Forelimb muscle (tissue), 1 donor: ENCODE measurements around the gene TDRD7. TPM values are rescaled to one million over a fixed set of nuclear protein-coding genes. Genes with fewer than 3 reads are reported as not detected.

Experiments
- DNase-seq: peaks from one replicate; pipeline ENCODE4 v3.0.0-alpha.2; 2013; ENCODE audit warnings: low read depth
- polyA plus RNA-seq: library from polyadenylated mRNA; unstranded; fragments of 120-200 nt; gene quantifications from one replicate; pipeline ENCODE4 v1.2.1, GENCODE V29; 2013; ENCODE audit not compliant: insufficient read length

TDRD7 gene
- polyA plus RNA-seq, 1 donor = 4.4 TPM

DNA sequence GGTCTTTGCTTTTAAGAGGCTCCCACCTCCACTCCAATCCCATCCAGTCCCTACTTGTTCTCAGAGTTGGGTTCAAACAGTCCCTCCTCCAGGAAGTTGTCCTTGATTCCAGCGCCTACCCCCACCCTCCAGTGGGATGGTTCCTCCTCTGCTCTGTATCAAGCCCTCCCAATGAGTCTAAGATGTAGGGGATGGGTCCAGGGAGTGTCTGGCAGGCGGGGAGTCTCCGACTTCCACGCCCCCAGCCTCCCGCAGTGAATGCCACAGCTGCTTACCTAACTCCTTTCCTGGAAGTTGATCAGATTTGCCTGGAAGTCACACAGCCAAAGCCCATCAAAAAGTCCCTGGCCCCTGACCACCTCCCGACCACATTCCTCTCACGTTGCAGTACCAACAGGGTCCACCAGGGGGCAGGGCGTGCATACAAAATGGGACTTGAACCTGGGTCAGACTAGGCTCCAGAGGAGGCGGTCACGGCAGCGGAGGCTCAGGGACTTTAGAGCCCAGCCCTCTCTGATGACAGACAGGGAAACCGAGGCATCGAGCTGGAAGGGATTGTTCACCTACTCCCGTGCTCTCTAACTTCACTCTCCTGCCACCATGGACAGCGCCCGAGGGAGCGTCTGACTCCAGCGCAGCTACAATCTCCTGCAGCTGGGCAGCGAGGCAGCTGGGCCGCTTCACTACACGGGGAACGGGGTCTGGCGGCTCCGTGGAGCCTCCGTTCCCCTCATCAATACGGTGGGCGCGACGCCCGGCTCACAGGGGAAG lies 25.0 kb upstream of the TDRD7 start:
- DNase-seq = peak; percentile 38

DNA sequence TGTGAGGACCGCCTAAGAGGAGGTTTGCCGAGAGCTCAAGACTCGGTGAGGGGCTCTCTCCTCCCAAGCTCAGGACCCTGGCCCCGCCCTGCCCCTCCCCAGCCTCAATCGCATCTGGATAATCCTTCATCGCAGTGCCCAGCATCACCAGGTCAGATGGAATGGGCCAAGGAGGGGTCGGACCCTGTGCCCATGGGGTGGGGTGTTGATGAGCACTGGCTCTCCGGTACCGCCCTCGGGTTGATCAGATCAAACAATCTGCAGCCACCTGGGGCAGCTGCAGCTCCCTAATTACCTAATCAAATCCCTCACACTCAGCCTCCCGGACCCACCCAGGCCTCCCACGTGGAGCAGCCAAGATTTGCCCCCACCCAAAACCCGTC lies 24.4 kb upstream of the TDRD7 start:
- DNase-seq = no peak

DNA sequence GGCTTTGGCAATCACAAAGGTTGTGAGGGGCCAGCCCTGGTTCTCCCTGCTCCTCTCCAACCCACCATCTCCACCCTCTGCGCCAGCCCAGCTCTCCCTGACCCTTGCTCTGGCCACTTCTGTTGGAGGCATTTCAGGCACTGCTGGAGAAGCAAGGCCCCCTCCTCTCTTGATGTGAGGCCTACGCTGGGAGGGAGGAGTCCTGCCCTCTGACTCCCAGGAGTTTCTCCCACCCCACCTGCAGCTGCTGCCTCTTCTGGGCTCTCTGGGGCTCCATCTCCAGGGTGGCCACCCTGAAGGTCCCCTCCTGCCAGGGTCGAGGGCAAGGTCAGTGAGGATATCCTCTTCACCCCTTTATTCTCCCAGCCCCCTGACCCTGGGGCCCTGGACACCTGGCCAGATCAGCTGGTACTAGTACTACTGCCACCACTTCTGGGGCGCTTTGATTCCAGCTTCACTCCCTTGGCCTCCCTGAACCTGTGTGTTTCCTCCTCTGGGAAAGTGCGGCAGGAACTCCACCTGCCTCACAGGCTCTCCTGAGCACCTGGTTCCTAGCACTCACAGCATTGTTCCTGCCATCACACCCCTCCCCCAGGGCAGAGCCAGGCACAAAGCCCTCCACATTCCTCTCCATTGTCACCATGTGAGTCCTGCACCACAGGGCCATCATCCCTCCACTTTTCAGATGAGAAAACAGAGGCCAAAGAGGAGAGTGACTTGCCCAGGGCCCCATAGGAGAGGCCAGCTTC lies 23.8 kb upstream of the TDRD7 start:
- DNase-seq = no peak

DNA sequence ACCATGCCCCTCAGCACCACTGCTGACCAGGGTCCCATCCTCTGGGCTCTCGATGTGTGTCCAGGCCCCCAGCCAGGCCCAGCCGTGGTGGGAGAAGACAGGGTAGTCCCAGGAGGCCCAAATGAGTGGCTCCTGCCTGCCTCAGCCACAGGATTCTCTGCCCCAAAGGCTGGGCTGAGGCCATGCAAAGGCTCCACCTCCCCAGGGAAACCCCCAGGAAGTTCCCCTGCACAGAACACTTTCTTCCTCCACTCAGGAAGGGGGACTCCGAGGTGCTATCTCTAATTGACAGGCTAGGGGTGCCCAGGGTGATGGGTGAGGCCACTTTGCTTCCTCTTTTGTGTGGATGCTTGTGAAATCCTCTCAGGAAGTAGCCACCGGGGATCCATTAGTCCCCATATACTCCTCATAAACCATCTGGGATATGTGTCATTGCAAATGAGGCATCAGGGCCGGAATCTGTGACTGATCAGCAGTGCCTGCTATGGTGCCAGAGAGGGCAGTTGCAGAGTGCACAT lies 23.1 kb upstream of the TDRD7 start:
- no peak for DNase-seq

DNA sequence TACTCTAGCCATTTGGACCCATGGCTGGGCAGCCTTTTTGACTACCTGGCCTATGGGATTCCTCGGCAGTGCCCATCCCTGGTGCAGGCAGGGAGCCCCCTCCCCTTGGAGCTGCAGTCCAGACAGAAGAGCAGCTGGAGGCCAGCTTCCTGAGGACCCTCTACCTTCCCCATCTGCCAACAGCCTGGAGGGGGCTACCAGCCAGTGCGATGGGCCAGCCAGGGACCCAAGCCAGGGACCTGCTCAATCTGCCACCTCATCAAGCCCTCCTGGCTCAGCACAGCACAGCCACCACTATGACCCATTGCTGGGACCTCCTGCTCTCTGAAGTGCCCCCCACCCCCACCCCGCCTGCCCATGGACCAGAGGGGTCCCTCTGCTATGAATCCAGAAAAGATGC lies 22.6 kb upstream of the TDRD7 start:
- no peak for DNase-seq

DNA sequence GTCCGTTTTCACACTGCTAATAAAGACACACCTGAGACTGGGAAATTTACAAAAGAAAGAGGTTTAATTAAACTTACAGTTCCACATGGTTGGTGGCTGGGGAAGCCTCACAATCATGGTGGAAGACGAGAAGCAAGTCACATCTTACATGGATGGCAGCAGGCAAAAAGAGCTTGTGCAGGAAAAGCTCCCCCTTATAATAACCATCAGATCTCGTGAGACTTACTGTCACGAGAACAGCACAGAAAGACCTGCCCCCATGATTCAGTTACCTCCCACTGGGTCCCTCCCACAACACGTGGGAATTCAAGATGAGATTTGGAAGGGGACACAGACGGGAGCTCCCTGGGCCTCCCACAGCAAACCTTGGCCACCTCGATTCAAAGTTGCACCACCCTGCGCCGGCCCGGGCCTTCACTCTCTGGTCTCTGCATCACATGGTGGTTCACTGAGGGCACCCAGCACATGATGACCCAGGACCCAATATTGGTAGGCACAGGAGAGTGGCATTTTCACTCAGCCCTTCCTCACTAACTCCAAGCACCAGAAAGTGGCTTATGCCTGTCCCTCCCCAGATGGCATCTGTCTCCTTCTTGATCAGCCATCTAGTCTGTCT lies 21.0 kb upstream of the TDRD7 start:
- DNase-seq = no peak

DNA sequence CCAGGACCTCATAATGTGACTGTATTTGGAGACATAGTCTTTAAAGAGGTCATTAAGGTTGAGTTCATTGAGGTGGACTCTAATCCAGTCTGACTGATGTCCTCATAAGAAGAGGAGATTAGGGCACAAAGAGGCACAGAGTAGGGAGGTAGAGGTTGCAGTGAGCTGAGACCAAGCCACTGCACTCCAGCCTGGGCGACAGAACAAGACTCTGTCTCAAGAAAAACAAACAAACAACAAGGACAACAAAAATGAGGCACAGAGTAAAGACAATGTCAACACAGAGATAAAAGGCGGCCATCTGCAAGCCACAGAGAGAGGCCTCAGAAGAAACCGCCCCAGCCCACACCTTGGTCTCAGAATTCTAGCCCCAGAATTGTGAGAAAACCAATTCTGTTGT lies 17.0 kb upstream of the TDRD7 start:
- DNase-seq = no peak

DNA sequence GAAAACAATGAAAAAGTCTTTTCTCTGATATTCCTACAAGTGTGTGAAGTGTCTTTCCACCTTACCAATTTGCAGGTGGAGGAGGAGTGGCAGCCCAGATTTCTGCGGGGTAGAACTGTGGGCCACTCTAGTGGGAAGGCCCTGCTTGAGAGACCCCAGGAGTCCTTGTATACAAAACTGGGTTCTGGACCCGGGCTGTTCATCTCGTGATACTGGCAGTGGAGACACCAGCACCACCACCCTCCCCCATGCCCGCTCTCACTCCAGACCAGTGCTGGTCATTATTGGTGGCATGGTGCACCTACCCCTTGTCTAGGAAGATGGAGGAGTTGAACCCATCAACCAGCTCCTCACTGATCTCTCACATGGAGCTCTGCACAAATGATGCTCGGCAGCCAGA lies 16.2 kb upstream of the TDRD7 start:
- no peak for DNase-seq

DNA sequence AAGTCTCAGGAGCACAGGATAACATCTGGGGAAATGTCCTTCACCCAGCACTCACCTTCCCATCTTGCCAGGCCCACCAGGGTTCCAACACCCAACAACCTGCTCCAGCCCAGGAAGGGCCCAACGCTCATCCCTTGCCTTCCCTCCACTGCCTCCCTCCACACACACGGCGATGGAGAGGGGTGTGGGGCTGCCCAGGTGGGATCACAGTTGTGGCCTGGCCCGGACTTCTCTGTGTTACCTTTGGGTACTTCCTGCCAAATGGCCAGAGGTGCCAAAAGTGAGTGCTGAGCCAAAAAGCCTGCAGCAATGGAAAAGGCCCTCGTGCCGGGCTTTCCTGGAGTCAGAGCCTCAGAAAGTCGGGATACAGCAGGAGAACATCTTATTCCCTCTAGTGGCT lies 15.6 kb upstream of the TDRD7 start:
- DNase-seq = no peak

DNA sequence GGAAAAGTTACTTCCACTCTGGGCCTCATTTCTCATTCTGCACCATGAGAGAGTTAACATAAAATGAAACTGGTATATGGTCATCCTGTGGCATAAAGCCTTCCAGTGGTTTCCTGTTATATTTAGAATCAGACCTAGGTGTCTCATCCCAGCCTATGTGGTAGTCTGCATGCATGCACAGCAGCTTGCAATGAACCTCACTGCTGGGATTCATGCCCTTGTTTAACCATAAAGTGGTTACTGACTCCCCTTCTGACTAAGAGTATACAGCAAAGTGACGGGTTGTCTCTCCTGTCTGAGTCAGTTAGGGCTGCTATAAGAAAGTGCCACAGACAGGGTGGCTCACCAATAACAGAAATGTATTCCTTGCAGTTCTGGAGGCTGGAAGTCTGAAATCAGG lies 14.7 kb upstream of the TDRD7 start:
- DNase-seq = no peak

DNA sequence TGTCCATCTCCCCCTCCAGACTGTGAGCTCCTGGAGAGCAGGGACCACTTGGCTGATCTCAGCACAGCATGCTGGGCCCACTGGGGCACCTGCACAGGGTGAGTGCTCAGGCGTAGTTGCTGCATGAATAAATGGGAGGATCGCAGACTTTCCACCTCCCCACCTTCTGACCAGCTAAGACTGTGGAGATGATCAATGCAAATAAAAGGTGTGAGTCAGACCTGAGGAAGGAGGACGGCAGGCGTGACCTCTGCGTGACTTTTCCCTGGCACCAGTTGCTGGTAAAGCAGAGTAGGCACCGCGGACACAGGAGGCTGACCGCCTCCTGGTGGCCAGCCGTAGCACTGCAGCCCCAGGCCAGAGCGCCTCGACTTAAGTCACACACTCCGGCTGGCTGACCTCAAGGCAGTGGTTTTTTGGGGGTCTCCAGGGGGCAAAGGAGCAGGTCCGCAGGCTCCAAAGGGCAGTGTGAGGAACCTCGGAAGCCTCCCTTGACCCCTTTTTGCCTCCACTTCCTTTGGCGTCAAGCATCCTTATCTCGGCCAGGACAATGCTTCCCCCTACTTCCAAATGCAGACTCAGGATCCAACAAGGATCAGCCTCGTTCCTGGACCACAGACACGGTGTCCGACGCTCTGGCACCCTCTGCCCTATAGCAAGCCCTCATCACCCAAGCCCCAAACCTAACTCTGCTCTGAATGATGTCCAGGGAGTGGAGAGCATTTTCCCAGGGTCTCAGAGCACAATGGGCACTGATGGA lies 12.7 kb upstream of the TDRD7 start:
- no peak for DNase-seq

DNA sequence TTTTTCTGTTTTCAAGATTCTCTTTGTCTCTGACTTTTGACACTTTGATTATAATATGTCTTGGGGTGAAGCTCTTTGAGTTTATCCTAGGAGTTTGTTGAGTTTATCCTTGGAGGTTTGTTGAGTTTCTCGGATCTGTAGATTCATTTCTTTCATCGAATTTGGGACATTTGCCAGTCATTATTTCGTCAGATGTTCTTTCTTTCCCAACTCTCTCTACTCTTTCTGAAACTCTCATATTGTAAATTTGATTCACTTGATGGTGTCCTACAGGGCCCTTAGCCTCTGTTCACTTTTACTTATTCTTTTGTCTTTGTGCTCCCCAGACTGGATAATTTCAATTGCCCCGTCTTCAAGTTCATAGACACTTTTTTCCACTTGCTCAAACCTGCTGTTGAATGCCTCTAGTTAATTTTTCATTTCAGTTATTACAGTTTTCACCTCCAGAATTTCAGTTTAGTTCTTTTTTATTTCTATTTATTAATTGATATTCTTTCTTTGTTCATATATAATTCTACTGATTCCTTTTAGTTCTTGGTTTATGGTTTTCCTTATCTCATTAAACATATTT lies 8.1 kb upstream of the TDRD7 start:
- DNase-seq = no peak

DNA sequence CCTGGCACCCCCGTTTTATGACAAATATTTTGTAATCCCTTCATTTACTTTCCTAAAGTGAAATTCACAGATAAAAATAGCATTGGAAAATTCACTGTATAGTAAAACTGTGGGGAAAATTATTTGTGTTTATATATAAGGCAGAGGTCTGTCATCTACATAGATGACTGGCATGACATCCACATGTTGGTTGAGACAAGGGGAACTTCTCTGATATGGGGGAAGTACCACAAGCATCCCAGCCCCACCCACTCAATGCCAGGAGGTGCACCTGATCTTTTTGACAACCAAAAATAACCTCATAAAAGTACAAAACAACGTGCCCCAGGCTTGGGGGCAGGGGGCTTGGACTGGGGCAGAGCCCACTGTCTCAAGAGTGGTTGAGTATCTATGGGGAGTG lies 6.3 kb upstream of the TDRD7 start:
- no peak for DNase-seq

DNA sequence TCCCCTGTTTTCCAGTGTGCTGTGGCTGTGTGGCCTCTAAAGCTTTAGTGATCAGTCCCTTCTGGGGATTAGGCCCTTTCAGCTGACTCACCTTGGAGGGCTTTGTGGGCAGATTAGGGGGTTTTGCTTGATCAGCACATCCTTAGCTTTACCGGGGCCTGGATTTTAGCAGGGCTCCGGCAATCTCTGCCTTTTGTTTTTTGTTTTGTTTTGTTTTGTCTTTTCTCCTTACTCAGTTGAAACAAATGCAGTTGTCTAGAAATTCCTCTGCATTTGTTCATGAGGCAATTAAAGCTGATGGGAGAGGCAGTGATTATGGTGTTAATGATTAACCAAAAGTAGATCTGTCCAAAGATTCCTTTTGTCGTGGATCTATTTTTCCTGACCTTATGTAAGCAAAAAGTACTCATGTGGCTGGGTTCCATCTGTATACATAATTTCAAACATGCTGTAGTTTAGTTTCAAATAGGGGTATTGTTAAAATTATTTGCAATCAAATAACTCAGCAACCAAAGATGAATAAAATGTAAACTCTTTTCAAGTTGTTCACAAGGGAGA lies 5.2 kb upstream of the TDRD7 start:
- no peak for DNase-seq

DNA sequence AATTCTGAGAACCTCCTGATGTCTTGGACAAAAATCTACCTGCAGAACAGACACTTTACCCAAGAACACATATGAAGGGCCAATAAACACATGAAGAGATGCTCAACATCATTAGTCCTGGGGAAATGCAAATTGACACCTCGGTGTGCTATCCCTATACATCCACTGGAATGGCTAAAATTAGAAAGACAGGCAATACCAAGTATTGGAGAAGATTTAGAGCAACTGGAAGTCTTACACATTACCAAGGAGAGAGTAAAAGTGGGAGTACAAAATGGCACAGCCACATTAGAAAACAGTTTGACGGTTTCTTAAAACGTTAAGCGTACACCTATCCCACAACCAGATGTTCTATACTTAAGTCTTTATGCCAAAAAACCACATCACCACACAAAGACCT lies 3.3 kb upstream of the TDRD7 start:
- no peak for DNase-seq

DNA sequence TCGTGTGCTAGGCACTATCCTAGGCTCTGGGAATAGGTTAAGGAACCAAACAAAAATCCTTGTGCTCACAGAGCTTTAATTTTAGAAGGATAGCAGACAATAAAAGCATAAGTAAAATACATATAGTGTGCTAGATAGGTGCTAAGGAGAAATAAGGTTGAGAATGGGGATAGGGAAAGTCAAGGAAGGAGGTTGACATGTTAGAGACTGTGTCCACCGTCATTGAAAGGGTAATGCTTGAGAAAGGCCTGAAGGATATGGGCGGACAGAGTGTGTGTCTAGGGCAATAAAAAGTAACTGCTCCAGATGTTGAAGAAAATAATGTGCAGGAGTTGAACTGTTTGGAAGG lies 482 bp upstream of the TDRD7 start:
- DNase-seq = no peak

DNA sequence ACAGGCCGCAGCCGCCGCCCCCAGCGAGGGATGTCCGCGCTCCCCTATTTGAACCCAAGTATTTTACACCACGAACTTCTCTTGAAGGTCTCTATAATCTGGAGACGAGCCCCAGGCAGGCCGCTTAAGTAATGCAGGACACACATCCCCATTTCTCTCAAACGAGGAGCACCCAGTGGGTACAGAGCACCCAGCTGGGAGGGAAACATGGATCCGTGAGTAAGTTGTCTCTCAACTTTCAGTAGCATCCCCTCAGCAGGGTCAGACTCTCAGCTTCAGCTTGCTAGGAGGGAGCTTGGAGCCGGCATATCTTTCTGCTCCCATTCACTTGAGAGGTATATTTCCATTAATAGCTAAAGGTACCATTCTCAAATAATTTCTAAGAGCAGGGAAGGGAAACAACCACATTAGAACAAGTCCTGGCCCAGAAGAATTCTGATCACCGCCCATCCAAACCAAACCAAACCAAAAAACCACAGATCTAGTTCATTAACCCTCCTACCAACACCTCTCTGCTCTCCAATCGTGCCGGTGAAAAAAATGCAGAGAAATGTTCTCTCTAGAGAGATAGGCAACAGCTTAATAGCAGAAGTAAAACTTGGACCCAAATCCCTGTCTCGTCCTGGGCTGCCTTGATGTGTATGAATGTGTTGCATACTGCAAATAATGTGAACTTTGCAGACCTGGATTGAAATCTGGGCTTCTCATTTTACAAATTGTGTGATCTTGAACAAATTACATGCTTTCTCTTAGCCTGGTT lies 910 bp downstream of the TDRD7 start:
- no peak for DNase-seq

DNA sequence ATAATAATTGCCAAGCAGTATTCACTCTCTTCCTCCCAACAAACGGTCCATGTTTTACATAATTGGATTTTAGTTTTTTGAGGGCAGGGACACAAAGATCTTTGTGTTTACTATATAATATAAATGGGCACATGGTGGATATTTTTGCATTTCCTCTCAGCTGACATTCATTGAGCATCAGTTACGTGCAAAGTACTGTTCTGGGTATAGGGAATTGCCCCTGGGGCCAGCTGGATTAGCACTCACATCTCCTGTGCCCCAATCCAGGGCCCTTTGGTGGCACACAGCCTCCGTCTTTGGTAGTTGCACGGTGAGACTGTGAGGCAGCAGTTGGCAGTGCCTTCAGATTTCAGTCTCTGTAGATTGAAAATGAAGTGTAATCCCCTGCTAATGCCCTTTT lies 1.6 kb downstream of the TDRD7 start:
- DNase-seq = no peak

DNA sequence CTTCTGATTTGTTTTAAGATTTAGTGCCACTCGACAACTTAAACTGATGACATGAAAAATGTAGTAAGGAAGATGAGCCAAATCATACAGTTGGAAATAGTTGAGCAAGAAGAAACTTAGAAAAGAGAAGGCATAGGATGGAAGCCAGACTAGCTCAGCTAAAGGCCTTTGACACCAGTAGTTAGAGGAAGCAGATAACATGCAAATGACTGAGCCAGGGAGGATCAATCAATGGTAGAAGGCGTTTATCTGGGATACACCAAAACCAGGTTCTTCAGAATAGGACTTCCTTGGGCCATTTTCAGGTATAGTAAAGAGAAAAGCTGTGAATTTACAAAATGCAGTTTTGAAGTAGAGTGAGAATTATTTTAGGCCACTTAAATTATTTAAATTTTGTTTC lies 3.2 kb downstream of the TDRD7 start:
- no peak for DNase-seq

DNA sequence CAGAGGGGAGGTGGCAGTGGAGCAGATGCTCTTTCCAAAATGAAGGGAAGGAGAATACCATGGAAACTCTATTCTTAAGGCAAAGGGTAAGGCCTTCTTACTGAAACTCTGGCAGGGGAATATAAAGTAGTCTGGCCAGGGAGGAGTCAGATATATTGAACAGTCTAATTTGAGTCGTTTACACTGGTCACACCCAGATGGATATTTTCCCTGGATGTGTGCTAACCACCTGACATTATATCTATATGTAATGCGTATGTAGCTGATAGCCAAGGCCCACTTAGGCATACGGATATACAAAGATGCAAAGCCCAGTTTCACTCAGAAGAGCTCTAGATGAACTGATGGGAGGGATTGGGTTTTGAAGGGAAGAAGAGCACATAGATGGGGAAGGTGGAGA lies 7.0 kb downstream of the TDRD7 start:
- DNase-seq = no peak
